Stomach (tissue), 9 donors: ENCODE data around the gene CDH16. TPM values are rescaled to one million over a fixed set of nuclear protein-coding genes. Genes with fewer than 3 reads are reported as not detected.
A peak's percentile ranks its signal among the peaks of the same experiment; 100 is the strongest.

Experiments used
- DNase-seq, 2 donors: peaks; one replicate each; pipeline versions ENCODE4 v3.0.0 to v3.0.0-alpha.2; 2013 to 2019
- H3K27ac ChIP-seq, 5 donors: fragments of 200-600 bp in 4 of 5; sonication (generic) in 4 of 5; one replicate each; pipeline ENCODE4 v1.5.1; 2013 to 2019; ENCODE audit warnings: mild to moderate bottlenecking in 1 of 5, moderate library complexity in 1 of 5
- H3K27me3 ChIP-seq, 3 donors: fragments of 200-600 bp; sonication (generic); one replicate each; pipeline ENCODE4 v1.5.1; 2017 to 2019; ENCODE audit warnings: mixed run types in 1 of 3
- H3K36me3 ChIP-seq, 4 donors: fragments of 200-600 bp; sonication (generic); 1 replicate in 3 of 4; 2 replicates in 1 of 4; pipeline ENCODE4 v1.5.1; 2016 to 2019
- H3K4me1 ChIP-seq, 4 donors: fragments of 200-600 bp; sonication (generic); one replicate each; pipeline ENCODE4 v1.5.1; 2016 to 2019
- H3K4me3 ChIP-seq, 4 donors: fragments of 200-600 bp; sonication (generic) in 3 of 4; one replicate each; pipeline ENCODE4 v1.5.1; 2016 to 2019; ENCODE audit warnings: mild to moderate bottlenecking in 1 of 4
- H3K9me3 ChIP-seq, 4 donors: fragments of 200-600 bp; sonication (generic); one replicate each; pipeline ENCODE4 v1.5.1; 2016 to 2019
- EP300 ChIP-seq: sonication (generic); formaldehyde crosslinking; IDR thresholded peaks from one replicate; pipeline ENCODE4 v1.6.1; 2017; ENCODE audit warnings: antibody characterized with exemption
- POLR2A ChIP-seq, 4 donors: fragments of 450-650 bp; IDR thresholded peaks; one replicate each; pipeline ENCODE4 v1.6.1; 2016; ENCODE audit warnings: antibody characterized with exemption in 4 of 4, control low read depth in 2 of 4, mild to moderate bottlenecking in 1 of 4, moderate library complexity in 1 of 4
- POLR2AphosphoS5 ChIP-seq, 3 donors: sonication (generic); formaldehyde crosslinking; IDR thresholded peaks; one replicate each; pipeline ENCODE4 v1.6.1; 2016; ENCODE audit warnings: antibody characterized with exemption in 3 of 3
- WGBS, 5 donors: extraction: QIAGEN DNeasy Blood & Tissue Kit in 3 of 5; methylation state at CpG; one replicate each; pipeline versions ENCODE4 v1.1.5 to v1.1.7; 2013 to 2018; 5-methylcytosine and 5-hydroxymethylcytosine counted together
- intact Hi-C: fragments of 100-400 bp; cut with DNase I; formaldehyde crosslinking; loops from one replicate; pipeline ENCODE4 v1.15.1; 2023; ENCODE audit warnings: low total_unique reads
- polyA plus RNA-seq, 3 donors: library from polyadenylated mRNA; stranded (reverse); fragments of 200-250 nt; gene quantifications; one replicate each; pipeline ENCODE4 v1.2.3, GENCODE V29; 2013
- total RNA-seq, 5 donors: library from RNA; depleted of rRNA; stranded (reverse); fragments of >200 nt; gene quantifications; one replicate each; pipeline versions ENCODE4 v1.1.0 to v1.2.3, GENCODE V29; 2014 to 2016
- TF ChIP-seq, protein P1 (sequence below), 7 experiments: fragments of 450-650 bp in 4 of 7; fragments of 200-600 bp in 3 of 7; sonication (generic) in 3 of 7; IDR thresholded peaks; one replicate each; pipeline ENCODE4 v1.5.1; 2016 to 2019; ENCODE audit warnings: antibody characterized with exemption in 7 of 7, control low read depth in 2 of 7, mild to moderate bottlenecking in 1 of 7
- donor health status: healthy with polysubstance abuse.
- donor health status: Bipolar disorder and iron deficiency.
- donor health status: healthy.

The CDH16 gene
- total and polyA plus RNA-seq, 8 donors = 0.14 to 2.3 (median 1.1) TPM; not detected in 5

GRCh38 chr16:66924527-66925321 lies 6.0 kb upstream of the CDH16 start:
- H3K4me3 ChIP-seq = peak overlapping the region; percentile 56 to 62 (median 60)
- 8 to 23% (median 10%) methylated on average over 23 to 72 of the region's 72 CpGs for WGBS, 5 donors
- peak; percentile 49 to 73 for DNase-seq
- H3K27ac ChIP-seq = peak overlapping the region; percentile 4 to 84 (median 79)
- peaks cover 0 to 52% (median 24%) of the 10 kb centered on the region in 3 donors for H3K27me3 ChIP-seq
- peaks cover 0 to 8% (median 0%) of the 10 kb centered on the region in 4 donors for H3K36me3 ChIP-seq
- H3K4me1 ChIP-seq = peaks cover 13 to 74% (median 43%) of the 10 kb centered on the region in 4 donors
- H3K9me3 ChIP-seq = no peaks in the 10 kb centered on the region
- TF ChIP-seq EP300 (no peak), POLR2A (IDR thresholded peaks at IDR 0.05) (no peak), POLR2AphosphoS5 (IDR thresholded peaks at IDR 0.05) (no peak)
- TF ChIP-seq, protein P1, sequence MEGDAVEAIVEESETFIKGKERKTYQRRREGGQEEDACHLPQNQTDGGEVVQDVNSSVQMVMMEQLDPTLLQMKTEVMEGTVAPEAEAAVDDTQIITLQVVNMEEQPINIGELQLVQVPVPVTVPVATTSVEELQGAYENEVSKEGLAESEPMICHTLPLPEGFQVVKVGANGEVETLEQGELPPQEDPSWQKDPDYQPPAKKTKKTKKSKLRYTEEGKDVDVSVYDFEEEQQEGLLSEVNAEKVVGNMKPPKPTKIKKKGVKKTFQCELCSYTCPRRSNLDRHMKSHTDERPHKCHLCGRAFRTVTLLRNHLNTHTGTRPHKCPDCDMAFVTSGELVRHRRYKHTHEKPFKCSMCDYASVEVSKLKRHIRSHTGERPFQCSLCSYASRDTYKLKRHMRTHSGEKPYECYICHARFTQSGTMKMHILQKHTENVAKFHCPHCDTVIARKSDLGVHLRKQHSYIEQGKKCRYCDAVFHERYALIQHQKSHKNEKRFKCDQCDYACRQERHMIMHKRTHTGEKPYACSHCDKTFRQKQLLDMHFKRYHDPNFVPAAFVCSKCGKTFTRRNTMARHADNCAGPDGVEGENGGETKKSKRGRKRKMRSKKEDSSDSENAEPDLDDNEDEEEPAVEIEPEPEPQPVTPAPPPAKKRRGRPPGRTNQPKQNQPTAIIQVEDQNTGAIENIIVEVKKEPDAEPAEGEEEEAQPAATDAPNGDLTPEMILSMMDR (IDR thresholded peaks at IDR 0.05) = peak in 3 of 7 experiments; percentile 17 to 51 (median 30)
- intact Hi-C loops = no loop called here

- intact Hi-C loops = no loop called here
- H3K36me3 ChIP-seq = peaks cover 0 to 8% (median 0%) of the 10 kb centered on the region in 4 donors
- H3K27ac ChIP-seq = peak overlapping the region in 4 of 5 donors; percentile 25 to 84 (median 80)
- H3K27me3 ChIP-seq = peaks cover 0 to 52% (median 24%) of the 10 kb centered on the region in 3 donors
- H3K9me3 ChIP-seq = no peaks in the 10 kb centered on the region
- peaks cover 13 to 82% (median 49%) of the 10 kb centered on the region in 4 donors for H3K4me1 ChIP-seq
- WGBS, 5 donors = 42 to 71% (median 62%) methylated on average over 3 of the region's 3 CpGs
- H3K4me3 ChIP-seq = peak overlapping the region; percentile 56 to 62 (median 60)
- no peak for TF ChIP-seq EP300
- TF ChIP-seq POLR2A (IDR thresholded peaks at IDR 0.05) = no peak
- no peak for TF ChIP-seq POLR2AphosphoS5 (IDR thresholded peaks at IDR 0.05)
- TF ChIP-seq, protein P1 (IDR thresholded peaks at IDR 0.05) = no peak
- no peak for DNase-seq
Measured at GRCh38 chr16:66923866-66924265, 5.2 kb upstream of the CDH16 start.

DNA sequence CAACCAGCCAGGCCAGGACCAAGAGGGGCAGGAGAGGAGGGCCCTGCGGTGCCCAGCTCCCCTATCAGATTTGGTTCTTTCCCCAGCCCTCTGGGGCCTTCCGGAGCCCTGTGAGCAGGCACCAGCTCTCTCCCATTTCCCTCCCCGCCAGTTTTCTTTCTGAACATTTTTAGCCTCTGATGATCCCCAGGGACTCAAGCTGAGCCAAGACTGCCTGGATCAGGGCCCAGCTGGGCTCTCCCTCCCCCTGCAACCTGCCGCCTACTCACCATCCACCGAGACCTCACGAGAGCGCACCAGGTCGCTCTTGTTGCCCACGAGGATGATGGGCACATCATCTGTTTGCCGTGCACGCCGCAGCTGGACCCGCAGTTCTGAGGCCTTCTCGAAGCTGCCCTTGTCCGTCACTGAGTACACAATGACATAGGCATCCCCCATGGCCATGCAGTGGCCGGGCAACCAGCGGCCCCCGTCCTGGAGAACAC lies 4.6 kb upstream of the CDH16 start:
- intact Hi-C loops = no loop called here
- Histone ChIP-seq H3K27ac (peak overlapping the region in 4 of 5 donors; percentile 38 to 84 (median 71)), H3K4me3 (peak overlapping the region; percentile 56 to 62 (median 60)), H3K27me3 (peaks cover 0 to 52% (median 24%) of the 10 kb centered on the region in 3 donors), H3K4me1 (peaks cover 13 to 84% (median 51%) of the 10 kb centered on the region in 4 donors), H3K36me3 (peaks cover 0 to 8% (median 0%) of the 10 kb centered on the region in 4 donors), H3K9me3 (no peaks in the 10 kb centered on the region)
- peak in 1 of 2 donors; percentile 67 for DNase-seq
- 49 to 79% (median 67%) methylated on average over 8 to 18 of the region's 18 CpGs for WGBS, 5 donors
- TF ChIP-seq POLR2AphosphoS5 (IDR thresholded peaks at IDR 0.05) (peak in 2 of 3 donors; percentile 11 to 38), EP300 (no peak)

- intact Hi-C loops = no loop called here
- Histone ChIP-seq H3K27me3 (peaks cover 0 to 52% (median 24%) of the 10 kb centered on the region in 3 donors), H3K36me3 (peaks cover 0 to 8% (median 0%) of the 10 kb centered on the region in 4 donors), H3K4me3 (no peak overlapping the region), H3K27ac (peak overlapping the region in 3 of 5 donors; percentile 2 to 82 (median 51)), H3K4me1 (peaks cover 13 to 78% (median 46%) of the 10 kb centered on the region in 4 donors), H3K9me3 (no peaks in the 10 kb centered on the region)
- WGBS, 5 donors = 71 to 78% (median 75%) methylated on average over 32 to 42 of the region's 42 CpGs
- TF ChIP-seq POLR2A (IDR thresholded peaks at IDR 0.05) (no peak), EP300 (no peak), POLR2AphosphoS5 (IDR thresholded peaks at IDR 0.05) (no peak)
- TF ChIP-seq, protein P1 (IDR thresholded peaks at IDR 0.05) = no peak
- no peak for DNase-seq
Measured at GRCh38 chr16:66921729-66922450, 3.2 kb upstream of the CDH16 start.
